ENCODE measurements around the gene DENND4C.

DENND4C gene

GRCh38 chr9:19269582-19269981, 39.1 kb downstream of the DENND4C start:
- H3K9me2 ChIP-seq (ENCODE audit: low read depth, low read length): no peaks in the 10 kb centered on the region
- no peaks in the 10 kb centered on the region for H3K27me3 ChIP-seq (ENCODE audit: insufficient read depth, low read length)
- H3K9me3 ChIP-seq (ENCODE audit: low read length): no peaks in the 10 kb centered on the region; the same call in 1 of the 2 replicates
- H3K4me2 ChIP-seq (ENCODE audit: low read length): no peak overlapping the region
- H3F3A ChIP-seq (ENCODE audit: insufficient read depth, low read length): no peaks in the 10 kb centered on the region
- H3K27ac ChIP-seq (ENCODE audit: low read depth, low read length, poor library complexity, severe bottlenecking): no peak overlapping the region
- H3K9ac ChIP-seq (ENCODE audit: low read length): no peak overlapping the region
- TF ChIP-seq EZH2 (IDR thresholded peaks at IDR 0.05; ENCODE audit: borderline replicate concordance, low read length): no peak
- TF ChIP-seq CTCF (IDR thresholded peaks at IDR 0.05; ENCODE audit: low read length): no peak
- peaks cover 36% of the 10 kb centered on the region for H3K79me2 ChIP-seq (ENCODE audit: insufficient read depth, low read length)
- H3K4me1 ChIP-seq (ENCODE audit: insufficient read depth, low read length, severe bottlenecking): no peaks in the 10 kb centered on the region
- H2AFZ ChIP-seq (ENCODE audit: low read length): no peak overlapping the region
- no peaks in the 10 kb centered on the region for H4K20me1 ChIP-seq (ENCODE audit: insufficient read depth, low read length)
- H3K36me3 ChIP-seq (ENCODE audit: insufficient read depth, low read length): peaks cover 2% of the 10 kb centered on the region; the same call in 1 of the 2 replicates
- H3K4me3 ChIP-seq (ENCODE audit: low read depth, low read length, poor library complexity, severe bottlenecking): no peak overlapping the region

GRCh38 chr9:19270421-19270949, 40.0 kb downstream of the DENND4C start:
- H3K9me3 ChIP-seq (ENCODE audit: low read length): no peaks in the 10 kb centered on the region; the same call in 1 of the 2 replicates
- no peaks in the 10 kb centered on the region for H3K4me1 ChIP-seq (ENCODE audit: insufficient read depth, low read length, severe bottlenecking)
- no peaks in the 10 kb centered on the region for H3K27me3 ChIP-seq (ENCODE audit: insufficient read depth, low read length)
- H3K79me2 ChIP-seq (ENCODE audit: insufficient read depth, low read length): peaks cover 30% of the 10 kb centered on the region
- no peaks in the 10 kb centered on the region for H4K20me1 ChIP-seq (ENCODE audit: insufficient read depth, low read length)
- peaks cover 2% of the 10 kb centered on the region; the same call in 1 of the 2 replicates for H3K36me3 ChIP-seq (ENCODE audit: insufficient read depth, low read length)
- no peak overlapping the region for H3K4me2 ChIP-seq (ENCODE audit: low read length)
- TF ChIP-seq CTCF (IDR thresholded peaks at IDR 0.05; ENCODE audit: low read length) (no peak), EZH2 (IDR thresholded peaks at IDR 0.05; ENCODE audit: borderline replicate concordance, low read length) (no peak)
- H3K9me2 ChIP-seq (ENCODE audit: low read depth, low read length): no peaks in the 10 kb centered on the region
- no peak overlapping the region for H2AFZ ChIP-seq (ENCODE audit: low read length)
- H3K9ac ChIP-seq (ENCODE audit: low read length): no peak overlapping the region
- H3K27ac ChIP-seq (ENCODE audit: low read depth, low read length, poor library complexity, severe bottlenecking): no peak overlapping the region
- H3F3A ChIP-seq (ENCODE audit: insufficient read depth, low read length): no peaks in the 10 kb centered on the region
- H3K4me3 ChIP-seq (ENCODE audit: low read depth, low read length, poor library complexity, severe bottlenecking): no peak overlapping the region

GRCh38 chr9:19271081-19271480, 40.6 kb downstream of the DENND4C start:
- H2AFZ ChIP-seq (ENCODE audit: low read length): no peak overlapping the region
- no peaks in the 10 kb centered on the region; the same call in 1 of the 2 replicates for H3K9me3 ChIP-seq (ENCODE audit: low read length)
- H3K9ac ChIP-seq (ENCODE audit: low read length): no peak overlapping the region
- no peak overlapping the region for H3K4me3 ChIP-seq (ENCODE audit: low read depth, low read length, poor library complexity, severe bottlenecking)
- TF ChIP-seq EZH2 (IDR thresholded peaks at IDR 0.05; ENCODE audit: borderline replicate concordance, low read length) (no peak), CTCF (IDR thresholded peaks at IDR 0.05; ENCODE audit: low read length) (no peak)
- no peaks in the 10 kb centered on the region for H3K4me1 ChIP-seq (ENCODE audit: insufficient read depth, low read length, severe bottlenecking)
- no peak overlapping the region for H3K27ac ChIP-seq (ENCODE audit: low read depth, low read length, poor library complexity, severe bottlenecking)
- no peak overlapping the region for H3K4me2 ChIP-seq (ENCODE audit: low read length)
- no peaks in the 10 kb centered on the region for H3K9me2 ChIP-seq (ENCODE audit: low read depth, low read length)
- no peaks in the 10 kb centered on the region for H4K20me1 ChIP-seq (ENCODE audit: insufficient read depth, low read length)
- peaks cover 30% of the 10 kb centered on the region for H3K79me2 ChIP-seq (ENCODE audit: insufficient read depth, low read length)
- peaks cover 4% of the 10 kb centered on the region for H3K36me3 ChIP-seq (ENCODE audit: insufficient read depth, low read length)
- no peaks in the 10 kb centered on the region for H3K27me3 ChIP-seq (ENCODE audit: insufficient read depth, low read length)
- H3F3A ChIP-seq (ENCODE audit: insufficient read depth, low read length): no peaks in the 10 kb centered on the region

Measured in OCI-LY1 (cell line).